NCI-H1048 (cell line): ENCODE measurements around the gene RAC2.
A peak's percentile ranks its signal among the peaks of the same experiment; 100 is the strongest.

ENCODE experiments used
- DNase-seq: peaks from one replicate; lab custom pipeline; 2025; lab: John Stamatoyannopoulos, UW

Gene RAC2

DNA sequence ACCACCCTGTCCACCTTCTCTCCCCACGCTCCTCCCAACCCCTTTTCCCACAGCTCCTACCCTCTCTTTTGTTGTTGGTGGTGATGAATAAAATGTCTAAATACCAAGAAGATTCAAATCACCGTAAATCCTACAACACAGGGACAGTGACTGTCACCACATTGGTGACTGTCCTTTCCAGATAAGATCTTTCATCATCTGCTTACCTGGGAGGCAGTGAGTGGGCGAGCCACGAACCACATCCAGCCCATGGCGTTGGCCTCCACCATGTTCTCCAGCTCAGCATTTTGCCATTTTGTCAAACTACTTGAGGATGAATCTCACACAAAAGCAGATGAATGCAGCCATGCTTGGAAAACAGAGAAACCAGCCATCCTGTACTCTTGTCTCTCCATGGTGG lies 31.6 kb upstream of the RAC2 start:
- no peak for DNase-seq

DNA sequence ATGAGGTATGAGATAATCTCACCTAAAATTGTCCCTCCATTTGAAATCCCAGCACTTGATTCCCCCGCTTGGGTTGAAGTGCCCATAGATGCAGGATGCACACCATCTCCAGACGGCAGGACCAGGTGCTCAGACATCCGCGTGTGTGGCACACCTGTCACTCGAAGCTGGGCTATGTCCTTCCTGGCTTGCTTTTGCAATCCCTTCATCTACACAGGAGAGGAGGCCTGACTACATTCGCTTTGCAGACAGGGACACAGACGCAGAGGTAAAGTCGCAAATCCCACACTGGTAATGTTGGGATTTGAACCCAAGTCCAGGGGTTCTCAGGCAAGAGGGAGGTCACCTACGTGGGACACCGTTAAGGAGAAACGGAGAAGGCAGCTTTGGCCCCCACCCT lies 31.1 kb upstream of the RAC2 start:
- no peak for DNase-seq

DNA sequence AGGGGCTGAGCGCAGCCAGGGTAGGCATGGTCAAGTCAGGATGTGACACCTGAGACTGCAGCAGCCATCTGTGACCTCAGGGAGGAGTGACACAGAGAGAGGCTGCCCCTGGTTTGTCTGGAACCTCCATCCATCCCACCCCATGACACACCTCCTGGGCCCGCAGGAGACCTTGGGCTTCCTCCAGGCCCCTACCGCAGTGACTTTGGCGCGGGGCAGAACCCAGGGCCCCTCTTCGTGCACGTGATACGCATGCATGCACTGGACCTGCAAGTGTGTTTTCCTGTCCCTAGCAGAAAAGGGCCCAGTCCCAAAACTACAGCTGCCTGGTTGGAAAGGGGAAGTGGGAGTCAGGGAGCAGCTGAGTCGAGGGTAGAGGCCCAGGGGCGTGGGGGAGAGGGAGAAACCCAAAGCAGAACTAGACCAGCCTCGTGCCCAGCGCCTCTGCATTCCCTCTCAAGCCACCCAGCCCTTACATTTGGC lies 30.4 kb upstream of the RAC2 start:
- no peak for DNase-seq

DNA sequence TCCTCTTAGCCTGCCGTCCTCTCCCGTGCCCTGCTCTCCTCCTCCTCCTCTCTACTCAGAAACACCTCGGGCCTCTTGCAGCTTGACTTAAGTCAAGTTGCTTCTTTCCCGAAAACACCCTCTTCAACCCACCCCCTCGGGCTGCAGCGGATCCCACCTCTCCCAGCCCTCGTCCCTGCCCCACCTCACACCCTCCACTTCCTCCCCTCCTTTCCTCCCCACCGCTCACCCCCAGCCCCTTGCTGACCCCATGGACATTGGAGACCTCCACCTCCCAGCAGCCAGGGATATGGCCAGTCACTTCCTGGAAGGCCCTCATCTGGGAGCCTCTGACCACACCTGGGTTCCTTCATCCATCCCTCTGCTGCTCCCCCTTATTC lies 29.8 kb upstream of the RAC2 start:
- DNase-seq, result no peak

DNA sequence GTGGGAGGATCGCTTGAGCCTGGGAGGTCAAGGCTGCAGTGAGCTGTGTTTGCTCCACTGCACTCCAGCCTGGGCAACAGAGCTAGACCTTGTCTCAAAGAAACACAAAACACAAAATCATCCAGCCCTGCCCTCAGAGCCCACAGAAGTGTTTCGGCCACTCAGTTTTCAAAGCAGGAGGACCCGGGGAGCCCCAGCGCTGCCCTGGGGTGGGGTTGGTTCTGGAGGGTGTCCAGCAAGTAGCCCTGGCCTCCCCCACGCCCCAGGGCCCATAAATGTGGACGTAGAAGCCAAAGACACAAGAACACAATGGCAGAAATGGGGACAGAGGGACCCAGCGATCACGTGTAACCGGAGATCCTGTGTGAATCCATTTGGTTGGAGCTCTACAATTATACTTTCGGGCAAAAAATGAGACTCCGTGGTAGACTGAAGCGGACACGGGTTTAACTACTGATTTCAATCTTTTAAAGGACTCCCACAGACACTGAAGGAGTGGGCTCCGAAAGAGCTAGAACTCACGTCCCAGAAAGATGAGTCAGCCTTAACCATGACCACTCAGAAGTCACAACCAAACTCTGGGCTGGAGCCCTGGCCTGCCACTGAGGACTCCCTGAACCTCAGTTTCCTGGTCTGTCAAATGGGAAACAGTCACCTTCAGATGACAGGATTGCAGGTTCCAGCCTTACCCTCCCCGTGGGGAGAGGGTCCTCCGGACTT lies 29.2 kb upstream of the RAC2 start:
- DNase-seq, result no peak

DNA sequence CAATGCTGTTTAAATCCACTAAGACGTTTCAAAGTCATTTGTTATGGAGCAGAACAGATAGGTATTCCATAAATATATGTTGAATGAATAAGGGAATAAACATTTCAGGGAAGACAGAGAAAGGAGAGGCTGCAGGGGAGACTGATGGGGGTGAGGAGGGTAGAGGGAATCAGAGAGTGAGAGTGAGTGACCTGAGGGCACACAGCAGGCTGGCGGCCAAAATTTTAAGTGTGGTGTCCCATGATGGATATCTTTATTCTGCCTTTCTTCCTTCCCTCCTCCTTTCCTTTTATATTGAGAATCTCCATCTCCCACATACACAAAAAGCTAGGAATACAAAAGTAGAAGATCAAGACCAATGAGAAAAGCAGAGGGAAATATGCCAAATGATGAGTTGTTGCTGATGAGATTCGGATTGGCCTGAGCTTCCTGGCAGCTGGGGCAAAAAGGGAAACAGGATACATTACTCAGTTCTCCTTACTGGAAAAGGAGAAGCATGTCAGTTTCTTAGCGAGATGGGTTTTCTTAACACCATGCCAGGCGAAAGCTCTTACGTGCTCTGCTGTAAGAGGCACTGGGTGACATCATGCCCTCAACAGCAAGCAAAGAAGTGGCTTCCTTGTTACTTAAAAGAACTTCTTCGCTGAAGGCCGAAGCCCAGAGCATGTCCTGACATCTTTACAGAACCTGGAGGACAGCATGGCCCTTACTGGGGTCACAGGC lies 27.0 kb upstream of the RAC2 start:
- DNase-seq, result no peak

DNA sequence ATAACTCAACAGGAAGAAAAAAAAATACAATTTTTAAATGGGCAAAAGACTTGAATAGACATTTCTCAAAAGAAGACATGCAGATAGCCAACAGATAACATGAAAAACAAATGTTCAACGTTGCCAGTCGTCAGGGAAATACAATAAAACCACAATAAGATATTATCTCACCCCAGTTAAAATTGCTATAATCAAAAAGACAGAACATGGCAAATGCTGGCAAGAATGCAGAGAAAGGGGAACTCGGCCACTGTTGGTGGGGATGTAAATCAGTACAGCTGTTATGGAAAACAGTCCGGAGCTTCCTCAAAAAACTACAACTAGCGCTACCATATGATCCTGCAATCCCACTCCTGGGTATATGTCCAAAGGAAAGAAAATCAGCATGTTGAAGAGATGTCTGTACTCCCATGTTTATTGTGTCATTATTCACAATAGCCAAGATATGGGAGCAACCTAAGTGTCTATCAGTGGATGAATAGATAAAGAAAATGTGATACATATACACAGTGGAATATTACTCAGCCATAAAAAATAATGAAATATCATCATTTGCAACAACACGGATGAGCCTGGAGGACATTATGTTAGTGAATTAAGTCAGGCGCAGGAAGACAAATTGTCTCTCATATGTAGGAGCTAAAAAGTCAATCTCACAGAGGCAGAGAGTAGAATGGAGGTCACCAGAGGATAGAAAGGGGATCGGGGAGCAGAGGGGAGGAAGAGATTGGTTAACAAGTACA lies 26.0 kb upstream of the RAC2 start:
- DNase-seq, result no peak

DNA sequence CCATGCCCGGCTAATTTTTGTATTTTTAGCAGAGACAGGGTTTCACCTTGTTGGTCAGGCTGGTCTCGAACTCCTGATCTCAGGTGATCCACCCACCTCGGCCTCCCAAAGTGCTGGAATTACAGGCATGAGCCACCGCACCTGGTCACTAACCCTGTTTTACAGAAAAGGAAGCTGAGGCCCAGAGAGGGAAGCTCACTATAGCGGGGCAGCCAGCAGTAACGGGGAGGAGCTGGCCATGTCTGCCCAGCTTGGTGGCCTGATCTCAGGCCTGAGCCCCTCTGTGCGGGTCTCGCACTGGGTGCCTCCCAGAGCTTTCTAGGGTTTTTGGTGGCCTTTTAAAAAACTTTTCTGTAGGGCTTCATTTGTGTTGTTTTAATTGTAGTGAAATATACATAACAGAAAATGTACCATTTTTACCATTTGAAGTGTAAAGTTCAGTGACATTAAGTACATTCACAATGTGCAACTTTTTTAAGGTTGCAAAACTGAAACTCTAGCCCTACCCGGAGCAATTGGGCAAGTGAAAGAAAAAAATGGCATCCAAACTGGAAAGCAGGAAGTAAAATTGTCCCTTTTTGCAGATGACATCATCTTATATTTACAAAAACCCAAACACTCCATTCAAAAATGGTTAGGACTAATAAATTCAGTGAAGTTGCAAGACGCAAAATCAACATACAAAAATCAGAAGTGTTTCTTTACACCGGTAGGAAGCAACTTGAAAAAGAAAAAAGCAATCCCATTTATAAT lies 23.8 kb upstream of the RAC2 start:
- no peak for DNase-seq

DNA sequence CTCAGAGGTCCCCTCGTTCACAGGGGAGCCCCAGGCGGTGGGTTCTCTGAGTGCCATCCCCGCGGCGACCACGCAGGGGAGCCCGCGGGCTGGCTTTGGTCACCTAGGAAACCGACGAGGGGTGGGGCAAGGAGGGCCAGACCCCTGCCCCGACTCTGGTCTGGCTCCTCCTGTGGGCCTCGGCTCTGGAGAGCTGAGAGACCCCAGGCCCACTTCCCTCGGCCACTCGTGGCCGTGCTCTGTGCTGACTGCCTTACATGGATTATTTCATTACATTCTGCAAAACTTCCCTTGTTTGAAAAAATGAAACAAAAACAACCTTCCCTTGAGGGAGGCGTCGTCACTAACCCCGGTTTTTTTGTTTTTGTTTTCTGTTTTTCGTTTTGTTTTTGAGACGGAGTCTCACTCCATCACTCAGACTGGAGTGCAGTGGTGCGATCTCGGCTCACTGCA lies 23.1 kb upstream of the RAC2 start:
- DNase-seq, result no peak

DNA sequence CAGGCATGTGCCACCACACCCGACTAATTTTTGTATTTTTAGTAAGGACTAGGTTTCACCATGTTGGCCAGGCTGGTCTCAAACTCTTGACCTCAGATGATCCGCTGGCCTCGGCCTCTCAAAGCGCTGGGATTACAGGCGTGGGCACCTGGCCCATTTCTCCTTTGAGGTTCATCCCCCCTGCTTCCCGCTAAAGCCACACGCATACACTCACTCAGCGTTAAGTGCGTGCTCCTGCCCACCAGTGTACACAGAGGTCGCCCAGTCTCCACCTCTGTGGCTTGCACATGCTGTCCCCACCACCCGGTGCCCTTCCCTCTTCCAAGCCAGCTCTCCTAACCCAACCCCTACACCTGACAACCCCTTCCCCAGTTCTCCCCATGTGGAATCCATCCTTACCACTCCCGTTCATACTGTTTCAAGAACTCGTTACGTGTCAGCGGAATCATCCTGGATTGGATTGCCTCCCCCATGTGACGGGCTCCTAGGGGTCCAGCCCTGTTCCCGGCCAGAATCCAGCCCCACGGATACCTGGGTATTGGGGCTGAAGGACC lies 22.6 kb upstream of the RAC2 start:
- no peak for DNase-seq

DNA sequence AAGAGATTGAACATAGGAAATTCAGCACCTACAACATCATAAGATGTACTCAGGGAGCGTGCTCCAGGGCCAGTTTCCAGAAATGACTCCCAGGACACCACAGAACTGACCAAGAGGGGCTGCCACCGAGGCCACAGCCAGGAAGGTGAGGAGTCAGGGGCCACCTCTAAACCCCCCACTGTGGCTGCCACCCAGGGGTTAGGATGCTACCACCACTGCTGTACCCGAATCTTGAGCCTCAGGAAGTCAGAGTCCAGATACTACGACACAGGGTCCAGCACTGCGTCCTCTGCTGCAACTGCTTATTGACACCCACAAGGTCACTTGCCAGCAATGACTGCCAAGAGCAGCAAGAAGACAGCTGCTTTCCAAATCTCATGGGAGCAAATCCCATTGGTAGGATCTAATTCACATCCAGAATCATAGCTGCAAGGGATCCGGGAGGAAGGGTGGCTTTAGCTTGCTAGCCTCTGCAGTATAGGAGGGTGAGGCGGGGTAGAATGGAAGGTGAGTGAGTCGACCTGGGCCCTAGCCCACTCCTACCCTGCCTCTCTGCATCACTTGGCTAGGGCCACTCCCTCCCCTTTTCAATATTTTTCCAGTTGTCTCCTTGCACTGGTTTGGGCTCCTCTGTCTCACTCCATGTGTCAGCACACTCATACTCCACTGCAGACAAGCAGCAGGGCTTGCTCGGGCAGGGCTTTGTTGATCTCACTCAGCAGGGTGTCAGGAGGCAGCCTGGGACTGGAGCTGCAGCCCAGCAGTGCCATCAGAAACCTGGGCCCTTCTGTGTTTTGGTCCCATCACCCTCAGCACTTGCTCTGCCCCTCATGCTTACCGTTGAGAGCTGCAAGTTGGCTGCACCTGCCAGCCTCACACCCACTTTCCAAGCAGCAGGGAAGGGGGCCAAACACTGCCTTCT lies 20.2 kb upstream of the RAC2 start:
- no peak for DNase-seq

DNA sequence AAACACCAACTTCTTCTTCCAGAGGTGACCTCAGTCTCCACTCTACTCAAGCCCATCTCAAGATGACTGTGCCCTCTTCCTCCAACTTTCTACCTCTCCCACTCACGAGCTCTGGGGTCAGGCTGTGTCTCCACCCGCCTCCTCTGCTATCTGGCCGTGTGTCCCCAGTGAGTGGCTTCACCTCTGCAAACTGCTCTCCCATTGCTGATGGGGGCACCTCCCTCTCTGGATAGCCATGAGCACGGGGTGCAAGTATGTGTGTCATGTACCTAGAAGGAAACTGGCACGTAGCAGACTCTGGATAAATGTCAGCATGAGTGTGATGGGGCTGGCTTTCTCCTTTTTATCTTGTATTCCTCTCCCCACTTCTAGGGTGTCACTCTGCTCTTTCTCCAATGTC lies 18.3 kb upstream of the RAC2 start:
- DNase-seq, result no peak

DNA sequence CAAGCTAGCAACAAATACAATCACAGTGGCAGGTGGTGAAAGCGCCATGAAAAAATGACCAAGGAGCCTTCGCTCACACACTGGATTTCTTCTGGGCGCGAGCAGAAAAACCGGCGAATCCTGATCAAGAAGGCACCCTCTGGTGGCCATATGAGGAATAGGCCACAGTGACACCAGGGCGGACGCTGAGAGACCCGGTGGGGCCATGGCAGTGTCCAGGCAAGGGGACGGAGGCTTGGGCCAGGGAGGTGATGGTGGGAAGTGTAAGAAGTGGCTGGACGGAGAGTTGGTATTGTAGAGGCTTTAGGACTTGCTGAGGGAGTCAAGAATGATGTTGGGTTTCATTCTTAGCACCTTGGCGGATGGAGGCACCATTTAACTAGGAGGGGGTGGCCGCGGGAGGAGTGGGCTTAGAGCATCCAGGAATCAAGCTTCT lies 16.9 kb upstream of the RAC2 start:
- DNase-seq, result peak; percentile 17

DNA sequence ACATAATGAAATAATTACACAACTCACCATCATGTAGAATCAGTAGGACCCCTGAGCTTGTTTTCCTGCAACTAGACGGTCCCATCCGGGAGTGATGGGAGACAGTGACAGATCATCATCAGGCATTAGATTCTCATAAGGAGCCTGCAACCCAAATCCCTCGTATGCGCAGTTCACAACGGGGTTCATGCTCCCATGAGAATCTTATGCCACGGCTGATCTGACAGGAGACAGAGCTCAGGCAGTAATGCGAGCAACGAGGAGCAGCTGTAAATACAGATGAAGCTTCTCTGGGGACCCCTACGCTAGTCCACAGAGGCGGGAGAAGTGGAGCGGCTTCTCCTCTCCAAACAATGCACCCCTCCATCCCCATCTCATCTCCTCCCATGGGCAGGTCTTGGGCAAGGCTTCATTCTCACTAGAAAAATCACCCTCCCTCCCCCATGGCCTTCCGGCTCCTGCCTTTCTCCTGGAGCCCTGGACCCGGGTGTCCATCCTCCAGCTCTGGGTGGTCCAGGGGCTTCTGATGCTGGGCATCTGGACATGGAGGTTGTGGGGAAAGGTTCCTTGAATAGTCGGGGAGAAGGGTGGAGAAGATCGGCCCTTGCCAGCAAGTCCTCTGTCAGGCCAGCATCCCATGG lies 16.2 kb upstream of the RAC2 start:
- DNase-seq, result no peak

DNA sequence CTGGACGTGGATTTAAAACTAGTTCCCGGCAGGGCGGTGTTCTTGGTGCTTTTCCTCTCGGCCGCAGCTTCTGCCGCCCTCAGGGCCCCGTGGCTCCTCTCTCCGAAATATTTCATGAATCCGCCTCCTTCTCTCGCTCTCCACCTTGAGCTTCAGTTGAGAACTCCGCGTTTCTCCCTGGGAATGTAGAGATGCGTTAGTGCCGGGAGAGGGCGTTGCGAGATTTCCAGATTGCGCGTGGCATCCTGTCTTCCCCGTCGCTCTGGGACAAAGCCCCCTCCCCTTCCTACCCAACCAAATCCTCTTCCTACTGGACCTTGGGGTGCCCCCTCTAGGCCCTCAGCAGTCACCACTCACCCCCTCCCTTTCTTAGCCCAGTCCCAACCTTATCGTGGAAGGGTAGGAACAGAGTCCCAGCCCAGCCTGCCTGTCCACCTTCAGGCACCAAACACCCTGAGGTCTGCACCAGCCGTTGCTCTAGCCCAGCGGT lies 15.5 kb upstream of the RAC2 start:
- DNase-seq, result no peak

DNA sequence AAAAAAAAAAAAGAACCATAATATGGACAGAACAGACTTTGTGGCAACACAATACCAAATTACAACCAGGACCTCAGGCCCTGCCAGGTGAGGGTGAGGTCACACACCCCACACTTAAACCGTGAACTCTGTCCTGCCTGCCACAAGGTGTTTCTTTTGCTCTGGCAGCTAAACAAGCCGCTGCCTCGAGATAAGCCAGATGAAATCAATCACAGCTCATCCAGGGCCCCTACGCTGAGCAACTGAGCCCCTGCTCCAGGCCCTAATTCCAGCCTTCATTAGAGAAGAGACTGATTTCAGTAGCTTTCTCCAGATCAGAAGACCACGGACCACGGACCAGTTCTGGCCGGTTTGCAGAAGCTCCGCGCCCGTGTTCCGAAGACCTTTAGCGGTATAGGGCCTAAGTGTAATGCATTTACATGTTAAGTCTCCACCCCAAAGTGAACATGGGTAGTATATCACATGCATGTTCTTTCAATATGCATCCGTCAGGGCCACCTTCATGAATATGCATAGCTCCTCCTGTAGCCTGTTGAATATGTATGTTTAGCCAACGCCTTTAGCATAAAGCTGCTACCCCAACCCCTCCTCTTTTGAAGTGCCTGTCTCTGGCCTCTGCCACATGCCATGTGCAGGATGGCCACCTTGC lies 14.8 kb upstream of the RAC2 start:
- no peak for DNase-seq

DNA sequence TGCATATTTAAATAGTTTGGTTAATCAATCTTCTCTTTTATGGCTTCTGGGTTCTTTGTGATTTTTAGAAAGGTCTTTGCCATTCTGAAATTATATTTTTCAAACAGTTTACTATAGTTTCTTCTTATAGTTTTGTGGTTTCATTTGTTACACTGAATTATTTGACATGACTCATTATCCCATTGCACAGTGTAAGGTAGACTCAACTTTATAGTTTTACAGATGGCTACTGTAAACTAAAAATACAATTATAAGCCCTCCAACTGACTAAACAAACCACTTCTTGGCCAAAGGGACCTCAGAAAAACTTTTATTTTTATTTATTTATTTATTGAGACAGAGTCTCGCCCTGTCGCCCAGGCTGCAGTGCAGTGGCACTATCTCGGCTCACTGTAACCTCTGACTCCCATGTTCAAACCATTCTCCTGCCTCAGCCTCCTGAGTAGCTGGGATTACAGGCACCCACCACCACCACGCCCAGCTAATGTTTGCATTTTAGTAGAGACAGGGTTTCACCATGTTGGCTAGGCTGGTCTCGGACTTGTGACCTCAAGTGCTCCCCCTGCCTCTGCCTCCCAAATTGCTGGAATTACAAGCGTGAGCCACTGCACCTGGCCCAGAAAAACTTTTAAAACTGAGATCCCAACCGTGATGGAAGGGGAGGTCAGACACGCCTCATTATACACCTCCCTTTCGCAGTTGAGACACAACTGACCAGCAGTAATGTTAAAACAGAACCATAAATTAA lies 14.1 kb upstream of the RAC2 start:
- no peak for DNase-seq

DNA sequence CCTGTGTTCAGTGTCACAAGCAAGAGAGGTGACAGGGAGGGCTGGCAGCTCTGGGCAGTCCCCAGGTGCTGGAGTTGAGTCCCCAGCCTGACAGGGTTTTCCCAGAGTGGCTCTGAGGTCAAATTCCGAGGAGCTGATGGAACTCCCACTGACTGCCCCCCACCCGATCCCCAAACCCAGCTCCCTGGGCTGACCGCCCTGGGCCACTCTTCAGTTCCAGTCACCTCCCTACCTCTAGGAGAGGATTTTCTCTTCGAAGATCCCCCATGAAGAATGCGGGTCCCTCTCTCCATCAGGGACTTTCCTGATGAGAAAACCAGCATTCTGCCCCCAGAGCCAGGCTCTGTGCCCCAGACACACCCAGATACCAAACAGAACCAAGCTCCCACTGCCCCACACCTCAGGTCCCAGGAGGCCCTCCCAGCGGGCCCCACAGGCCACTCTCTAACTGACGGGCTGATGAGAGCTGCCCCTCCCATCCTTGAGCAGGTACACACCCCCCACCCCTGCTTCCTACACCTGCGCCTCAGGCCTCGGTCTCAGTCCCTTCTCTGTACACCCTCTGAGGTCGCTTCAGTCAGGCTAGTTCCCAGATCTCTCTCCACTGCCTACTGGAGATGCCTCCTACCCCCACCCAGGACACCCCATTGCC lies 12.1 kb upstream of the RAC2 start:
- DNase-seq, result no peak
